ENCODE results near the gene LONRF2.

DNA sequence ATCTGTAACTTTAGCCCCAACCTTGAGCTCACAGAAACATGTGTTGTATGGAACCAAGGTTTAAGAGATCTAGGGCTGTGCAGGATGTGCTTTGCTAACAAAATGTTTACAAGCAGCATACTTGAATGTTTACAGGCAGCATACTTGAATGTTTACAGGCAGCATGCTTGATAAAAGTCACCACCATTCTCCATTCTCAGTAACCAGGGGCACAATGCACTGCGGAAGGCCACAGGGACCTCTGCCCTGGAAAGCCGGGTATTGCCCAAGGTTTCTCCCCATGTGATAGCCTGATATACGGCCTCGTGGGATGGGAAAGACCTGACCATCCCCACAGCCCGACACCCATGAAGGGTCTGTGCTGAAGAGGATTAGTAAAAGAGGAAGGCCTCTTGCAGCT, 52.4 kb downstream of the LONRF2 start:
- TF ChIP-seq POLR2A (IDR thresholded peaks at IDR 0.05) (no peak), POLR2AphosphoS5 (IDR thresholded peaks at IDR 0.05) (no peak)

All from upper lobe of left lung (tissue), 4 donors.